Stimulated activated CD4-positive, alpha-beta T cell treated with anti-CD3 and anti-CD28 coated beads, Interleukin-2, amount 100 ng/mL, for 24 hours (primary cell): Measurements from ENCODE around the gene EMID1.

Source experiments
- DNase-seq, 2 donors: peaks; one replicate each; pipeline ENCODE4 v3.0.0-alpha.2; 2020

EMID1 gene

DNA sequence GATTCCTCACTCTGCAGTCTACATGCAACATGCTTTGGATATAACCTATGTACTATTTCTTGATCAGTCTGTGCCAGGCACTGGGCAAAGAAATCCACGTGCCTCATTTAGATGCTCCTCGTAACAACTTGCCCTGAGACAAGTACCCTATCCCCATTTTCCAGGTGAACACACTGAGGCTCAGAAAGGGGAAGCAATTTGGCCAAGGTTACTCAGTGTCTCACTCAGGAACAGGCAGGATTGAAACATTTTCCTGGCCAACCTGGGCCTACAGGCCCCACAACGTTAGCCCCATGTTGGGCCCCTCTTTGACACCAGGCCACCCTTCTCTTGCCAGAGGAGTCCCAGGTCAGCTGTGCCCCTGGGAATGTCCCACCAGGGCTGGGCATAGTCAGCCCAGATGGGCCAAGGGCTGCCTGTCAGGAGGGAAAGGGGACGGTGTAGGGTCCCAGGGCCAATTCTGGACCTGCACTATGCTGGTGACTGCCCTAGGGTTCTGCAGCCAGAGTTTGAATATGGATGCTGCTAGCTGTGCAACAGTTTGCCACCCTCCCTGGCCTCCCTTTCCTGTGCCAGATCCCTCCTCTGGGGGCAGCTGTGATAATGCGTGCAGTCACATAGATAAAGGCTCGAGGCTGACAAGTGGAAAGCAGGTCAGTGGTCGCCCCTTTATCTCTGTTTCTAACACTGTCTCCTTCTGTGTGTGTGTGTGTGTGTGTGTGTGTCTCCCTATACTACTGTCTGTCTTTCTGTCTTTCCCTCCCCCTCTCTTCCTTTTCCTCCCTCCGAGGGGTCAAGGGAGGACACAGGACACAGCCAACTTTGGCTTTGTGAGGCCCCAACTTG, 10.4 kb upstream of the EMID1 start:
- DNase-seq: no peak

DNA sequence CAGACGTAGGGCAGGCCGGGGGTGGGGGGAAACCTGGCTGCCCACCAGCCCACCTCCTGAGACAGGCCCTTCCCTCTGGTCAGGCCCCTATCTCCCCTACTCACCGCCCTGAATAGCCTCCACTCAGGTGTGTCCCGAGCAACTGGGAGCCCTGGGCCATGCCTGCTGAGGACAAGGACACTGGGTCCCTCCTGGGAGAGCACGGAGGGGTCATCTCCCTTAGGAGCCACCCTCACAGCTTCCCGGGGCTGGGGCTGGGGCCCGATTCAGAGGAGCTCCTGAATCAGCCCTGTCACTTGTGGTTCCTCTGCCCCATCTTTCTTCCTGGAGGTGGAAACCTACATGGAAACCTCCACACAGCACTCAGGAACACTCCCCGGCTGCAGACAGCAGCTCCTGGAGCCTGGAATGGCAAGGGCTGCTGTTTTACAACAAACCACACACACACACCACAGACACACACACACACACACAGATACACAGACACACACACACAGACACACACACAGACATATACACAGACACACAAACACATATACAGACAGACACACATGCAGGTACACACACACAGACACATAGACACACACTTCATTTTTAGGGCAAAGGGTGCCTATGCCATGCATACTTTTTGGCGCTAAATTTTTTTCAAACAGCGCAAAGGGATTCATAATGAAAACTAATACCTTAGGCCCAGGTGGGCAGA, 9.6 kb upstream of the EMID1 start:
- DNase-seq: no peak

DNA sequence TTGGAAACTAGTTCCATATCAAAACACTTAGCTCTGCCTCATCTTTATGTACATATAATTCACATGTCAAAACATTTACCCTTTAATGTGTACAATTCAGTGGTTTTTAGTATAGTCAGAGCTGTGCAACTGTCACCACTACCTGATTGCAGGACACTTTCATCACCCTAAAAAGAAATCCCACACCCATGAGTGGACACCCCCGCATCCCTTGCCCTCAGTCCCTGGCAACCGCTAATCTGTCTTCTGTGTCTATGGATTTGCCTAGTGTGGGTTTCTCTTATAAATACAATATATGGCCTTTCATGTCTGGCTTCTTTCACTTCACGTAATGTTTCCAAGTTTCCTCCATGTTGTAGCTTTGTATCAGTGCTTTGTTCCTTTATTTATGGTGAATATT, 8.6 kb upstream of the EMID1 start:
- no peak for DNase-seq

DNA sequence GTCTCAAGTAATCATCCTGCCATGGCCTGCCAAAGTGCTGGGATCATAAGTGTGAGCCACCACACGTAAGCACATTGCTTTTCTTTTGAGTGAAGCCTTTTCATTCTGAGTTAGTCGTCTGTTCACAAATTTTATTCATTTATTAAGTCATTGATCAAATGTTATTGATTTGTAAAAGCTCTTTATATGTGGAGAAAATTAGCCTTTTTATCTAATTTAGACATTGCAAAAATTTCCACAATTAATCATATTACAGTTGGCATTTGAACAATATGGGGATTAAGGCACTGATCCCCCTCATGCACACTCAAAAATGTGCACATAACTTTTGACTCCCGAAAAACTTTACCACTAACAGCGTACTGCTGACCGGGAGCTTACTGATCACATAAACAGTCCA, 7.5 kb upstream of the EMID1 start:
- DNase-seq: no peak

DNA sequence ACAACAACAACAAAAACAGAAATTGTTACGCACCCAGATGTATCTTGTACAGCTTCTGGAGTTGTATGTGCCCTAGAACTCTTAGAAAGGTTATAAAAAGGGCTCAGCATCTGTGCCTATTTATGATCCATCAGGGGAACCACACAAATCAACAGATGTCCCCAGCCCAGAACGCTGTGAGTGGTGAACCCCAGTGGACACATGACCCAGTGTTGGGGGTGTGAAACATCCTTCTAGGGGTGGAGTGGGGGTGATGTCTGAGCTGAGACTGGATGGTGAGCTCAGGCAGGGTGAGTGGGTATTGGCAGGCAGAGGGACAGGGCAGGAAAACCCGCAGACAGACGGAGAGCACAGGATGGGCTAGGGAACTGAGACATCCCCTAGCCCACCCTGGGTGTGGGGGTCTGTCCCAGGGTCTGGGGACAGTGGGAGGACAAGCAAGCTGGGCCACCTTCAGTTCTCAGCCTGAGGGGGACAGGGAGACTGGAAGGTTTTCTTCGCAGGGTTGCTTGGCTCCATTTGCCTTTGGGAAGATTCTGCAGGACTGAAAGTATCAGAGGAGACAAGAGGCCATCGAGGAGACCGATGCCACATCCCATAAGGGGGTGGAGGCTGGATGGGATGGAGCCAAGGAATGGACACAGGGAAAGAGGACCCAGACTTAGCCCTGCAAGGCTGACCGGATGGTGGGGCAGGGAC, 5.8 kb upstream of the EMID1 start:
- no peak for DNase-seq

DNA sequence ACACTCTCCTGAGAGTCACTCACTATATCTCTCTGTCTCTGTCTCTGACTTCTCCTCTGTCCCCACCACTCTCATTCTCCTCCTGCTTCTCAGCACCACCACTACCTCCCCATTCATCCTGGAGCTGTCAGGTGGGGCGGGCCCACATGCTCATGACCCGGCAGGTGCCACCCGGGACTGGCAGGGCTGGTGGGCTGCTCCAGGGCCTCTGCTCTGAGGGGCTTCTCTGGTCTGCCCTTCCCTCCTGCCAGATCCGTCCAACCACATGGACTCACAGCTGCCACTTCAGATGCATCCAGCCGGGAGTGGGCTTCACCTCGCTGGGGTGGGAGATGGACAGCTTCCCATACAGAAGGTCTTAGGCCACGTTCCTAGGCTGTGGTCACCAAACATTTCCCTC, 4.8 kb upstream of the EMID1 start:
- DNase-seq: no peak

DNA sequence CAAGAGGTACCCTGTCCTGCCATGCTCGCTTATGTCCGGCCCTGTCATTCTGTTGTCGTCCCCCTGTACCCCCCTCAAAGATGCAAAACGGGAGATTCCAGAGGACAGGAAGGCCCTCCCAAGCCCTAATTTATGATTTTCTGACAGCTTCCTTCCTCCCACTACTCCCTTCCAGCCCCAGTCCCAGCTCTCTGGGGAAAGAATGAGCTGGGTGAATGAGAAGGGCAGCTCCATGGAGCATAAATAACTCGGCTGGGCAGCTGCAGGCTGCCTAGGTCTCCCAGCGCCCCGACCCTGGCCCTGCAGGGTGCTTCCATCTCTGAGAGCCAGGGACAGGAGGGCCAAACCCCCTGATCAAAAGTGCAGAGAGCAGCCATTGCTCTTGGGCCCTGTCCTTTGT, 3.9 kb upstream of the EMID1 start:
- no peak for DNase-seq

DNA sequence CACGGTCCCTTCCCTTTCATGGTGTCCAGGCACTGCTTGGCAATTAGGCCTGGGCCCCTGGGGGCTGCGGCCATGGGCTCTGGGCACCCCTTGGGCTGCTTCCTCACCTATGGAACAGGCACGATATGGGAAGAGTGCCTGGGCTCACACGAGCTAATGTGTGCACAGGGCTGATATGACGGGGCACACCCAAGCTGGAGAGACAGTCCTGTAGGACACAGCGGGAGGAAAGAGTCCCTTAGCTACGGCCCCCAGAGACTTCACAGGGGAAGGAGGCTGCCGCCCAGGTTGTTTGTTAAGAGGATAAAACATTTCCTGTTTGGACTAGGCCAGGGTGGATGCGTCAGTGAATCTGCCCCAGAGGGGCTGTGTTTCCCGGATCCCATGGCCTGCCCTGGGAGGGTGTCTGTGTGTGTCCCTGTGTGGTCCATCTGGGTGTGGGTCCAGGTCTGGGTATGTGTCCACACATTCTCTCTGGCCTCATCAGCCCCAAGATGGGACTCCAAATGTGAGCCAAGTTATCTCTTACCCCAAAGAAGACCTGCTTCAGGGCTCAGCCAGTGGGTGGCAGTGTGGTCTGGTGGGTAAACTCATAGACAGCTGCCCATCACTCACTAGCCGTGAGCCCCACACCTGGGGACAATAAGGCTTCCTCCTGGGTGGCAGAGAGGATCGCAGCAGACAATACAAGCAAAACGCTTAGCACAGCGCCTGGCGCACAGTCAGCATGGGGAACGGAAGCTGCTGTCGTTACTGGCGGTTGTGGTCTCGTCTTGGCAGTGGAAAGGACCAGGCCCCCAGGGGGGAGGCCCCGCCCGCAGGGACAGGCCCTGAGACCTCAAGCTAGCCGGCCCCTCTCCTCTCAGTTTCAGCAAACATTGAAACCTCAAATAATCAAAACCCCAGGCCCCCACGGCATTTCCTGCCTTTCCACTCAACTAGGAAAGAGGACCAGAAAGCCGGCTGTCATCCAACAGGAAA, 3.2 kb upstream of the EMID1 start:
- DNase-seq: peak; percentile 46 to 71

DNA sequence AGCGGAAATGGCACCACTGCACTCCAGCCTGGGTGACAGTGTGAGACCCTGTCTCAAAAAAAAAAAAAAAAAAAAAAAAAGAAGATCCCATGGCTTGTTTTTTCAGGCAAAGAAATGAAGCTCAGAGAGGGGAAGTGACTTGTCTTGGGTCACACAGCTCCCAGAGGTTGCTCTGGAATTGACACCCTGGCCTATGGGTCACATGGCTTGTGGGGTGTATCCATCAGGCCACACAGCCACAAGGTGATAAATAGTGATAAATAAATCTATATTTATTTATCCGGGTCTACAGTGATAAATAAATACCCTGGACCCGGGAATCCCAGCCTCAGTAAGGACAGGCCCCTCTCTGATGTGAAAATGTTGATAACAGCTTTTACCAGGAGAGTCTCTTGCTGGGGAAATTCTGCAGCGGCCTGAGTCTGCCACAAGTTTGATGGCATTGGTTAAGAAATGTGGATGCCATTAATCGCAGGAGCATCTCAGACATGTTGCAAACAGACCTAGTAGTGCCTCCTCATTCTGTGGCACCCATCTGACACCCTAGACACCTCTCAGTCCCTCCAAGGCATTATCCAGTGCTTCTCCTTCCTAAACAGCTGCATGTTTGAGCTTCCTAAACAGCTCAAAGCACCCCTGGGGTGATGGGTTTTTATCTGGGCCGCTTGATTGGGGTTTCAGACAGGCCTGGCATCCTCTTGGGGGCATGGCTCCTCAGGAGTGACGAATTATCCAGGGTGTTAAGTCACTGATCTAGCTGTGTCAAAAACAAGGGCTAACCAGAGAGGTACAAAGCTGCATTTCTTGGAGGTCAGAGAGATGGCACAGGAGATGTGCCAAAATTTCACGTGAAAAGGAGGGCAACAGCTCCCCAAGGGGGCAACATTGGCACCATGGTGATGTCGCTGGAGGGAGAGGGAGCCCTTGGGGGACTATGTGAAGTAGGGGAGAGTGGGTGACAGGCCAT, 1.9 kb upstream of the EMID1 start:
- no peak for DNase-seq

DNA sequence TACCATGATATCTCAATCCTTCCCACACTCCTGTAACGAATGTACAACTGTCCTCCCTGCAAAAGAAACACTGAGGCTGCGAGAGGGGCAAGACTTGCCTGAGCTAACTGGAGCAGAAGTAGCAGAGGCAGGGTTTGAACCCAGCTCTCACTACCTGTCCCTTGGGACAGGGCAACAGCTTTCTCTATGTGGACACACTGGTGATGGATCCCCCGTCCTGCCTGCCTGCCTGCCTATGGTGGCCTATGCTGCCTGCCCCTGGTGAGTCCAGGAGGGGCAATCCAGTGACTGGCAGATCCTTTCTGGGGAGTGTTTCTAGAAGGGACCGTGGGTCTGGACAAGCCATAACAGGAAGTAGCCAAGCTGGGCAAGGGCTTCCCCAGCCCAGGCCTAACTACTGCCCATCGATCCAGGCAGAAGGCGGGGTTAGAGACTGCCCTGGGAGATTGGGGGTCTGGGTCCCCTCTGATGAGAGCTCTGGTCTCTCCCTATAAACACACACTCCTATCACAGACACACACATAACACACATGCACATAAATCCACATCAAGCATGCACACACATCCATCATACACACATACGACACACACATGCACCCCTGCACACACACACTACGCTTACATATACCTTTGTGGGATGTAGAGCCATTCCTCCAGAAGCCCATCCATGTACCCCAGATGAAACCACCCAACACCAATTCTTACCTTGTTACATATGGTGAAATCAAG, 1.1 kb upstream of the EMID1 start:
- DNase-seq: no peak

DNA sequence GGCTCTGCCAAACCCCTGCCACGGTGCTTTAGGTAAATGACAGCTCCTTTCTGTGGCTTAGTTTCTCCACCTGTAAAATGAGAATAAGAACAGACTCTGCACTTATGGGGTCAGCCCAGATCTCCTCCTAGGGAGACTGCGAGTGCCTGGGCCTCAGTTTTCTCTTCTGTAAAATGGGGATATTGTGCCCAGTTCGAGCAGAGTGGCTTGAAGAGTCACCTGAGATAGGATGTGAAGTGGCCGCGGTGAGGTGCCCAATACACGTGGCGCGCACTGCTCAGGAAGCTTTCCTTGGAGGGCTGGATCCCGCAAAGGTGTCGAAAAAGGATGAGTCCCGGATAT, 473 bp upstream of the EMID1 start:
- no peak for DNase-seq

DNA sequence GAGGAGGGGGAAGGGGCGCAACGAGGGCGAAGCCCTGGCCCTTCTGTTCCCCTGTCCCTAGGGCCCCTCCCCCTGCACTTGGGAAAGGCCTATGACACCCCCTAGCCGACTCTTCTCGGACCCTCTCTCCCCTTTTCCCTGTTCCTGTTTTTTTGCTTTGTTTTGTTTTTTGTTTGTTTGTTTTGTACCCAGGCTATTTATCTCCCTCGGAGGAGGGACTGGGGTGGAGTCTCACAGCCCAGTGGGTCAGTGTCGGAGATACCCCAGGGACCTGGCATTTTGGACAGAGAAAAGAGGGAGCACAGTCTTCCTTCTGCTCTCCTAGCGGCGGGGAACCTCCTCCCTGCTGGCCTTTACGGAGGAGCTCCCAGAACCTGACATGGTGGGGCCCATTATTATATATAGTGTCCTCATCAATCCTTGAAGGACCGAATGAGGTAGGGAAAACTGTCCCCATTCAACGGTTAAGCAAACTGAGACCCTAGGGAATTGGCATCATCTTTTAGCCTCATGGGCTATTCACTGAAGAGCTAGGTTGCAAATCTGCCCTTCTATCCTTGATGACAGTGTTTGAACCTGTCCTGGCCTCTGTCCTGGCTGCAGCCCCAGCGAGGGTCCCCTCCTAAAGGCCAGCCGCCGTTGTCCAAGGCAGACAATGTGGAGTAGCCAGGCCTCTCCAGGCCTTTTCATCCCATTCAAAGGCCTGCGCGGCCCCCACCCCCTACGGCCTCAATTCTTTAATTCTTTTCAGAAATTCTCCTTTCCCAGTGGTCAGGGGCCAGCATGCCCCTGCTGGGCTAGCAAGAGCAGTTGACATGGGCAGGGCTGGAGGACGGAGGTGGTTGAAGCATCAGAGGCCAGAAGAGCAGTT, 911 bp downstream of the EMID1 start:
- no peak for DNase-seq

DNA sequence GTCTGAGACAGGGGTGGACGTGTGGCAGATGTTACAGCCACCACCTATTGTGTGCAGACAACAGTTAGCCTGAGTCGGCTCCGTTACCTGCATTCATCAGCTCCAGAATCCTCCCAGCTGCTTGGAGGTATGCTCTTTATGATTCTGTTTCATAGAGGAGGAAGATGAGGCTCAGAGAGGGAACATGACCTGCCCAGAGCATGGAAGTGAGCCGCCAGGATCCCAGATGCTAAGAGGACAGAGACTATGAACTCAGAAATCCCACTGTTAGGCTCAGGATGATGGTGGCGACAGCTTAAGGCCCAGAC, 1.5 kb downstream of the EMID1 start:
- DNase-seq: no peak

DNA sequence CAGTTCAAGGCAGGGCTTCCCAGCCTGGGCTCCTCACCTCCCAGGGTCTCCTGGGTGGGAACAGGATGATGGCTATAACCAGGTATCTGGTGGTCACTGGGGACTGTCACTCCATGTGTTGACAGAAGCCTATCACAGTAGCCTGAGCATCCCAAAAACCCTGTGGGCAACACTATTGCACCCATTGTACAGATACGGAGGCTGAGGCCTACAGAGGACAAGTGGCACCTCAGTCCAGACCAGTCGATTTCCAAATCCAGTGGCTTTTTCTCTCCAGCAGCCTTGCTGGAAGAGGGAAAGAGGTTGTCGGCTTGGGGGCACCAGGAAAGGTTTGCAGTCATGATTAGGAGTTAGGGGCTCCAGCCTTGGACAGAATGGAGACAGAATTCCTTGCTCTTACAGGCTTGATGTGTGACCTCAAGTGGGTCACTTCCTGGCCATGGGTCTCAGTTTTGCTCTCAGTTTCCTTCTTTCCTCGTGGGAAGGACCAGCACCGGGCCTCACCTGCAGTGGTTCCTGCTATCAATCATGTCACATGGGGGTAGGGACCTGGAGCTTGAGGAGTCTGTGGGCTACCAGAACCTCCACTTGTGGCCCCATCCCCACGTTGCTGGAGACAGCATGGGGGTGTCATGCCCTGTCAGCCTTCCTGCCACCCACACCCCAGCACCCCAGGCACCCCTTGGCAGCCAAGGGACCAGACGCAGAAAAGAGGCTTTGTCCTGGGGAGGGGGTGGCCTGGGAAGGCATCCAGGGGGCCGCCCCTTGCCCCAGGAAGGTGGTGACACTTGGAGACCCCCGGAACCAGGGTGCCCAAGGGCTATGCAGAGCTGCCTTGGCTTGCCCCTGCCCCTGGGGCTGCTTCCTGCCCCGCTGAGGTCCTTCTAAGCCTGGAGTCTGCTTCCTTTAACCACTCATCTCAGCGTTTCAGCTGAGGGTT, 2.1 kb downstream of the EMID1 start:
- DNase-seq: no peak

DNA sequence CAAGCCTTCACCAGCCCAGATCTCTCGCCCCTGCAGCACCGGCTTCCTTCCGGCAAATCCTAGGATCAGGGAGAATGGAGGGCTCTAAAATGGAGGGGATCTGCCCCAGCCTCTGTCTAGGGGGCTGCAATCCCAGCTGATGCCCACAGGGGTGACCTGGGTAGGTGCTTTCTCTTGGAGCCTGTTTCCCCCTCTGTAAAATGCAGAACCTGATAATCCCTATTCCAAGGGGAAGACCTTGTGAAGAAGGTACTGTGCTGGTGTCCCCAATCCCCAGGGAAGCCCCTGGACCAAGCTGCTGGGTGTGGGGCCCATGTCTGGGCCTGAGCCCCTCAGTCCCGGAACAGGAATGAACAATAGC, 2.8 kb downstream of the EMID1 start:
- no peak for DNase-seq

DNA sequence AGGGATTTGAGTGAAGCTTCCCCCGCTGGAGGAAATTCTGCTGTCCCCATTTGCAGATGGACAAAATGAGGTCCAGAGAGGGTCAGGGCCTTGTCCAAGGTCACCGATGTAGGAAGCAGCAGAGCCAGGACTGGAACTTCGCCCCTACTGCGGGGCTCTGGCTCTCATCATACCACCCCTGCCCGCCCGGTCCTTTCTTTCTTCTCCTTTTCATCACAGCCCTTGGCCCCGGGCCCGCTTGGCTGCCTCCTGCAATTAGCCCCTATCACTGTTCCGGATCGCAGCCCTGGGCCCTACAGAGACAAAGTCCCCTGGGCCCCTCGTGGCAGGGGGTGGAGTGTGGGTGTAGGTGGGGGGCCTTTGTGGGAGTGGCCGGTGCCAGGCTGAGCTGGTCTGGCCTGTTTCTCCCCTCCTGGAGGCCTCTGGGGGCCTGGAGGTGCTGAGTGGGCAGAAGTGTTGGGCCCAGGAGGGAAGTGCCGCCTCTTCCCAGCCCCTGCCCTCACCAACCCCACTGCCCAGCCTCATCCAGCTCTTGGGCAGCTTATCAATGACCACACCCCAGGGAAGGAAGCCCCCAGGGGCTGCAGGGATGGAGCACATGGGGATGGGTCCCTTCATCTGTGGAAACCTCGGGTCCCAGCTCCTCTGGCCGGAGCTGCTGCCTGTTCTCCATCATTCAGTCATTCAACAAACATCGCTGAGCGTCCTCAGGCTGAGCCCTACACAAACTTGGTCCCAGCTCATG, 3.4 kb downstream of the EMID1 start:
- no peak for DNase-seq

DNA sequence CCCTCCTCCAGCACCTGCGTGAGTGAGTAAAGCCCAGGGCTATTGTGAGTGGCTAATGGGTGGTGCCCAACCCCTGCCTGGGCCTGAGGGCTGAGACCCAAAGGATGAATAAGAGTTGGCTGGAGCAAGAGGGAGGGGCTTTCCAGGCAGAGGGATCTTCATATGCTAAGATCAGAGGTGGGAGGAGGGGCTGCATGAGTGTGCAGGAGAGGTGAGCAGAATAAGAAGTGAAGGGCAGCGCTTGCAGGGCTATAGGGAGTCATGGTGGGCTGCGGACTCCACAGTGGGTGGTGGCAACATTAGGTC, 3.9 kb downstream of the EMID1 start:
- DNase-seq: no peak

DNA sequence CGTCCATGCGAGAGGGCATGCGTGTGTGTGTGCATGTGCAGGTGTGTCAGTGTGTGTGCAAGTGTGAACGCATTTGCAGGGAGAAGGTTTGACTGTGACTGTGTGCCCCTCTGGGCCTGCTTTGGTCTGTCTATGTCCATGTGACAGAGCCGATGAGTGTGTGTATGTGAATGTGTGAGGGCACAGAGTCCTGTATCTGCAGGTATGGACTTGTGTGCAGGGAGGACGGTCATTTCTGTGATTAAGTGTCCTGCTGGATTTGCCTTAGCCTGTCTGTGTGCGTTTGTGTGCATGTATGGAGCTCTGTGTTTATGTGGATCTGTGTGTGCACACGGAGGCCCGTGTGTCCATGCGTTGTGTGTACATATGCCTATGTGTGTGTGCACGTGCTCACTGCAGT, 5.4 kb downstream of the EMID1 start:
- no peak for DNase-seq
